HG03025 (cell line): ENCODE results near the gene YIPF5.

Experiments used
- ATAC-seq: cut with Tn5 transposase; IDR thresholded peaks from one replicate; pipeline ENCODE4 v1.9.1; 2021; ENCODE audit warnings: mild to moderate bottlenecking, moderate library complexity; ENCODE audit not compliant: unreplicated experiment, low FRiP score

YIPF5 gene

GRCh38 chr5:144170276-144171024, at the start of gene YIPF5, which contains the start of gene KCTD16:
YIPF5 (minus strand) TSS chr5:144170659; CDS start chr5:144169955, 704 bp downstream.
KCTD16 (plus strand) TSS chr5:144170873.
- peak; percentile 100 for ATAC-seq

GRCh38 chr5:144219869-144220268, 49.4 kb upstream of the YIPF5 start:
- ATAC-seq = no peak

- no peak for ATAC-seq
Measured at GRCh38 chr5:144210655-144211054, 40.2 kb upstream of the YIPF5 start.

GRCh38 chr5:144209361-144209760, 38.9 kb upstream of the YIPF5 start:
- no peak for ATAC-seq

- no peak for ATAC-seq
Measured at GRCh38 chr5:144207875-144208444, 37.5 kb upstream of the YIPF5 start.

GRCh38 chr5:144206141-144206540, 35.7 kb upstream of the YIPF5 start:
- ATAC-seq = no peak

GRCh38 chr5:144205141-144205551, 34.7 kb upstream of the YIPF5 start:
- ATAC-seq = no peak

GRCh38 chr5:144203750-144204596, 33.5 kb upstream of the YIPF5 start:
- ATAC-seq = peak; percentile 74

- ATAC-seq = no peak
Measured at GRCh38 chr5:144202726-144203125, 32.3 kb upstream of the YIPF5 start.

- ATAC-seq = no peak
Measured at GRCh38 chr5:144202072-144202471, 31.6 kb upstream of the YIPF5 start.

- no peak for ATAC-seq
Measured at GRCh38 chr5:144201588-144201987, 31.1 kb upstream of the YIPF5 start.

GRCh38 chr5:144198386-144198785, 27.9 kb upstream of the YIPF5 start:
- no peak for ATAC-seq

GRCh38 chr5:144196612-144197011, 26.2 kb upstream of the YIPF5 start:
- no peak for ATAC-seq

- ATAC-seq = no peak
Measured at GRCh38 chr5:144195448-144195847, 25.0 kb upstream of the YIPF5 start.

GRCh38 chr5:144194144-144194543, 23.7 kb upstream of the YIPF5 start:
- ATAC-seq = no peak

- no peak for ATAC-seq
Measured at GRCh38 chr5:144192661-144193060, 22.2 kb upstream of the YIPF5 start.

GRCh38 chr5:144191998-144192397, 21.5 kb upstream of the YIPF5 start:
- ATAC-seq = peak; percentile 80

- ATAC-seq = no peak
Measured at GRCh38 chr5:144191531-144191930, 21.1 kb upstream of the YIPF5 start.

- peak; percentile 42 for ATAC-seq
Measured at GRCh38 chr5:144189800-144190429, 19.5 kb upstream of the YIPF5 start.

- ATAC-seq = peak; percentile 82
Measured at GRCh38 chr5:144187699-144188294, 17.3 kb upstream of the YIPF5 start.
